Caki2 (cell line): Measurements from ENCODE around the gene TBC1D22A. TPM values are rescaled to one million over a fixed set of nuclear protein-coding genes. Genes with fewer than 3 reads are reported as not detected.

Experiments used
- DNase-seq: peaks from one replicate; pipeline ENCODE4 v3.0.0-alpha.2; 2015; ENCODE audit warnings: low read depth
- in situ Hi-C: cut with HindIII; loops from 2 replicates; pipeline ENCODE4 v1.10.0; 2016; ENCODE audit warnings: low sequenced_read_pairs, low pct_unique_long_range_greater_than_20kb, mixed read lengths
- total RNA-seq: library from RNA; depleted of rRNA; stranded (reverse); fragments of >200 nt; shearing (Covaris generic); gene quantifications from 2 replicates; pipeline ENCODE4 v1.2.3, GENCODE V29; 2014; ENCODE audit warnings: low replicate concordance

TBC1D22A gene
- total RNA-seq, 1 experiment from 2014 or later = 15.0 TPM

- in situ Hi-C loops = no loop called here
- DNase-seq = no peak
These were observed 179.7 kb downstream of the TBC1D22A start for GRCh38 chr22:46941968-46942798.

- no peak for DNase-seq
- in situ Hi-C loops = no loop called here
These were observed 180.6 kb downstream of the TBC1D22A start for GRCh38 chr22:46942799-46943785.

- no peak for DNase-seq
- in situ Hi-C loops = no loop called here
These were observed 183.0 kb downstream of the TBC1D22A start for GRCh38 chr22:46945481-46945880.

- no peak for DNase-seq
- in situ Hi-C loops = no loop called here
These were observed 184.0 kb downstream of the TBC1D22A start for GRCh38 chr22:46946383-46946962.

- no peak for DNase-seq
- in situ Hi-C loops = no loop called here
These were observed 185.2 kb downstream of the TBC1D22A start for GRCh38 chr22:46947516-46948257.

- in situ Hi-C loops = no loop called here
- no peak for DNase-seq
These were observed 186.1 kb downstream of the TBC1D22A start for GRCh38 chr22:46948411-46949144.

GRCh38 chr22:46951350-46951749 lies 188.9 kb downstream of the TBC1D22A start:
- no peak for DNase-seq
- in situ Hi-C loops = no loop called here

GRCh38 chr22:46951973-46952372 lies 189.5 kb downstream of the TBC1D22A start:
- in situ Hi-C loops = no loop called here
- no peak for DNase-seq

GRCh38 chr22:46953968-46954765 lies 191.7 kb downstream of the TBC1D22A start:
- in situ Hi-C loops = no loop called here
- DNase-seq = no peak

- DNase-seq = no peak
- in situ Hi-C loops = no loop called here
These were observed 192.3 kb downstream of the TBC1D22A start for GRCh38 chr22:46954781-46955180.

- in situ Hi-C loops = no loop called here
These were observed 194.2 kb downstream of the TBC1D22A start for GRCh38 chr22:46956498-46957215.

GRCh38 chr22:46957521-46957920 lies 195.1 kb downstream of the TBC1D22A start:
- DNase-seq = no peak
- in situ Hi-C loops = no loop called here

More at GRCh38 chr22:46956498-46957215, 194.2 kb downstream of the TBC1D22A start:
- DNase-seq = no peak

- in situ Hi-C loops = no loop called here
- no peak for DNase-seq
These were observed 195.7 kb downstream of the TBC1D22A start for GRCh38 chr22:46958191-46958590.

GRCh38 chr22:46958658-46959057 lies 196.2 kb downstream of the TBC1D22A start:
- in situ Hi-C loops = no loop called here
- DNase-seq = no peak

GRCh38 chr22:46959369-46959768 lies 196.9 kb downstream of the TBC1D22A start:
- in situ Hi-C loops = no loop called here
- DNase-seq = no peak

GRCh38 chr22:46961591-46962295 lies 199.3 kb downstream of the TBC1D22A start:
- in situ Hi-C loops = no loop called here
- no peak for DNase-seq
